Stimulated activated CD4-positive, alpha-beta T cell treated with anti-CD3 and anti-CD28 coated beads, Interleukin-12 subunit alpha, Interleukin-12 subunit beta, amount 100 ng/mL, for 24 hours (primary cell): ENCODE data around the gene CCR4.
"Not testable (repeated sequence)": the region's sequence is repeated elsewhere in the genome, so short reads cannot be mapped to it uniquely, and the experiment has no call there.

Experiments
- DNase-seq, 2 experiments: peaks; one replicate each; pipeline ENCODE4 v3.0.0-alpha.2; 2020; ENCODE audit warnings: low read depth in 2 of 2

The CCR4 gene

DNA sequence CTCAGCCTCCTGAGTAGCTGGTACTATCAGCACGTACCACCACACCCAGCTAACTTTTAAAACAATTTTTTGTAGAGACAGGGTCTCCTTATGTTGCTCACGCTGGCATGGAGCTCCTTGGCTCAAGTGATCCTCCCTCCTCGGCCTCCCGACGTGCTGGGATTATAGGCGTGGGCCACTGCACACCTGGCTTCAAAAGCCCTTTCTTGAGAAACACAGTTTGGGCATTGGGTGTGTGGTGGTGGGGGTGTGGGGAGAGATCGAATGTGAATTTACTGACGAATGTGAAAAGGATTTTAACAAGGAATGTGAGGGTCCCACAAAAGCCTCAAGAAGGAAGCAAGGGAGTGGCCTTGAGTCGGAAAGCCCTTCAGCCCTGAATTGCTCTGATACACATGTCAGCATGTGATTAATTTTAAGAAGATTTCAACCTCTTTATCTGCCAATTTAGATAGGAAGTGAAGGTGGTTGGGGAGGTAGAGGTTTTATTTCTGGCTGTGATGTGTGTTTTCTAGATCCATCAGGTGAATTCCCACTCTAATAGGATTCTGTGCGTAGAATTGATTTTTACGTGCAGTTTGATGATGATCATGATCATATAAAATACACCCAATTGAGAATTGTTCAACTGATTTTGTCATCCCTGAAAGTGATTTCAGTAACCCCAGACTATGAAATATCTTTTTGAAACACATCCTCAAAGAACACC, 1.1 kb downstream of the CCR4 start:
- DNase-seq: no peak

DNA sequence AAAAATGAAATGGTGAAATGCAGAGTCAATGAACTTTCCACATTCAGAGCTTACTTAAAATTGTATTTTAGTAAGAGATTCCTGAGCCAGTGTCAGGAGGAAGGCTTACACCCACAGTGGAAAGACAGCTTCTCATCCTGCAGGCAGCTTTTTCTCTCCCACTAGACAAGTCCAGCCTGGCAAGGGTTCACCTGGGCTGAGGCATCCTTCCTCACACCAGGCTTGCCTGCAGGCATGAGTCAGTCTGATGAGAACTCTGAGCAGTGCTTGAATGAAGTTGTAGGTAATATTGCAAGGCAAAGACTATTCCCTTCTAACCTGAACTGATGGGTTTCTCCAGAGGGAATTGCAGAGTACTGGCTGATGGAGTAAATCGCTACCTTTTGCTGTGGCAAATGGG, 3.1 kb downstream of the CCR4 start:
- DNase-seq: no peak

DNA sequence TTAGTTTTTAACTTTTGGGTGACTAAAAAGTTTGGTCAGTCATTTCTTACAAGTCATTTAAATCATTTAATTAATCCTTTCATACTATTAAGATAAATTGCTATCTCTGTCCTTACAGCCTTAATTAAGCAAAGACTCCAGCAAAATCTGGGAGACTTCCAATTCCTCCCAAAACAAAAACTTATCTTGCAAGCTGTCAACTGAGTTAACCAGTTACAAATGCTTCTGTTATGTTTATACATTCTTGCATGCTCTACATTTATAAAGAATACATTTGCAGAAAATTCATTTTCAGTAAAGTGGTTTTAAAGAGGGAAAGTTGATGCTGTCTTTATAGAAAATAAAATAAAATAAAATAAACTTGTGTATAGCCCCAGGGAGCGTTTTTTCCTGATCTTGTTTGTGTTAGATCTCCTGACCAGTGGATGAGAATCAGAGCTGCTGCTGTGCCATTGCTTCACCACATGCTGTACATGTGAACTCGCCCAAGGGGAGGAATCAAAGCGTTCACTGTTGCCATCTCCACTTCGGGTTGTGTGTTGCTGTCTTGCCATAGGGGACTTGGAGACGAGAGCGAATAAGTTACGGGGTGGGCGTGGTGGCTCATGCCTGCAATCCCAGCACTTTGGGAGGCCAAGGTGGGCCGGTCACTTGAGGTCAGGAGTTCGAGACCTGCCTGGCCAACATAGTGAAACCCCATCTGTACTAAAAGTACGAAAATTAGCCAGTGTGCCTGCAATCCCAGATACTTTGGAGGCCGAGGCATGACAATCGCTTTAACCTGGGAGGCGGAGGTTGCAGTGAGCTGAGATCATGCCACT, 5.5 kb downstream of the CCR4 start:
- DNase-seq: no peak

DNA sequence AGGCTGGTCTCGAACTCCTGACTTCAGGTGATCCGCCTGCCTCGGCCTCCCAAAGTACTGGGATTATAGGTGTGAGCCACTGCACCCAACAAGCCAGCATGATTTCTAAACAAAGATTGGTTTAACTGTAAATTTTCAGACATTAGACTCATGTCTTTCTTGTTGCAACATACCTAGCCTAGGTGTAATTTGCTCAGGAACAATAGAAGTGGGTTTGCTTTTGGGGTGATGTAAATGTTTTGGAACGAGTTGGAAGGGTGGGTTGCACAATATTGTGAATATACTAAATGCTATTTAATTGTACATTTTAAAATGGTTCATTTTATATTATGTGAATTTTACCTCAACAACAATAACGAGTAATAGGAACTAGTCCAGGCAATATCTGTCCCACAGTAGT, 7.1 kb downstream of the CCR4 start:
- DNase-seq: no peak

DNA sequence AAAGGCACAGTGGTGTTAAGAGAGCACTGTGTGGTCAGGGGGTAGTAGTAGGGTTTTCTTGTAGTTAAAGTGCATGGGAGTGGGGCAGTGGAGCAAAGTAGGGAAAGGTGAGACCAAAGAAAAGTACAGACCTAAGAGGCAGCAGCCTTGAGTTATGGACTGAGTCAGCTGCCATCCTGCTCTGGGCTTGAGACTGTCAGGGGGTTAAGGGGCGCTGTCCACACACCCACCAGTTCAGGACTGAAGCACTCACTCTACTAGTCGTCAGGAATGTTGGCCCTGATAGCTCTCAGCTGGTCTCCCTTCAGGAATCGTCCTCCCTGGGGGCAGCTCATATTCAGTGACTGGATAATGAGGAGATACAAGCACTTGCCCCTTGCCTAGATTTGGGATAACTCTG, 7.9 kb downstream of the CCR4 start:
- no peak for DNase-seq

DNA sequence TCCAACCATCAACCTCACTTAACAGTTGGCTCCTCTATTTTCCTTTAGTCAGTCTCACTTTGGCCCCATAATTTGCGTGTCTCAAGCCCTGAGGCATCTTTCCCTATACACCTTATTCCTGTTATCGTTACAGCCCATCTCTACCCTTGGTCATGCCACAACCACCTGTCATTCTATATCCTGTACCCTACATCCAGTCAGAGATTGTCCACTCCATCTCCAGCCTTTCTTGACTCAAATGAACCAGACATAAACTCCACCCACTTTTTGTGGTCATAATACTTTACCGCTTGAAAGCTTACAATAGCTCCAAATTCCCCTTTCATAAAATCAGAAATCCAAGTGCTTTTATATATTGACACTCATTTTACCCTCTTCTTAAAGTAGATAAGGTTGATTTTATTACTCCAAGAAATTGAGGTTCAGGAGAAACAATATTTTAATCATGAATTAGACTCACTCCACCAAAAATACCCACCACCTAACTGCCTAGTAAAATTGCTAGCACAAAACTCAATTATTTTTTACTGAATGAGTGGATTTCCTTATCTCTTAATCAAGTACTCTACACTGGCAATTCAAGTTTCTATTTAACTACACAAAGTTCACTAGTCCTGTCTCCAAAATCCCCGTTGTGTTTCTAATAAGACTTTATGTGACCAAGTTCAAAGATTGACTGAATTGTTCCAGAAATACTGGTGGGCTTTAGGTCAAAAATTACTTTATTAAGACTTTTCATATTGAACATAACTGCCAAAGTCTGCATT, 9.1 kb downstream of the CCR4 start:
- DNase-seq: no peak

DNA sequence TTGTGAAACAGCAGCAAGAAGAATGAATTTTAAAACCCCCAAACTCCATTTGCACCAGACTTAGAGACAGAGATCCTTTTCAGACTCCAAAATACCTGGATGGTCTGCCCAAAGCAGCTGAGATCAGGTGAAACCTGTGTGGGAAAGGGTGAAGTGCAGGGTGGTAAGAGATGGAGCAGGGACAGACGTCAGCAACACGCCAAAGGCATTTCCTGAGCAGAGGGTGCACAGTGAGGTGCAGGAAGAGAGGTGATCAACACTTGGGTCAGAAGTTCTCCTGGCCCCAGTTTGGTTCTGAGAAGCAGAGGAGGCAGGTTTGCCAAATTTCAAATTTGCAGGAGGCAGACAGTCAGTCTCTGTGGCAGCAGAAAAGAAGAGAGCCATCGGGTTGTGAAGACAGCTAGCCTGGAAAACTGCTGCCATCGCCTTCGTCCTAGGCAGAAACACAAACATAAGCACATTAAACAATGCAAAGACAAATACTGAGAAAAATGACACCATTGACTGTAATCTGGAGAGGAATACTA, 9.8 kb downstream of the CCR4 start:
- no peak for DNase-seq

DNA sequence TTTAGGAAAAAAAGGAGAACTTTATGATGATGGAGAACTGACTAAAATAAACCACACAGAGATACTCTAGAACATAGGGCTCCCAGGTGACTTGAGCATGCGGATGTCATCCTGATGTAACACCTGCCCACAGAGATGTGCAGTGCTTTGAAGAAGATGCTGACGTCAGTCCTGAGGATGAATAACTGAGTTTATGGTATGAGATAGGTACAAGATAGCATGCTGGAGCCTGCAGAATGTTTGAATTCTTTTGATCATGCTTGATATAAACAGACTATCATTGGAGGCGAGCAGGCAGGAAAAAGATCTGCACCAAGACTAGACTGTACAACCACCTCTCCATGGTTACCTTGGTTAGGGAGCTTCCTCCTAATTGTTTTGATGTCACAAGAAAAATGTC, 12.4 kb downstream of the CCR4 start:
- no peak for DNase-seq

DNA sequence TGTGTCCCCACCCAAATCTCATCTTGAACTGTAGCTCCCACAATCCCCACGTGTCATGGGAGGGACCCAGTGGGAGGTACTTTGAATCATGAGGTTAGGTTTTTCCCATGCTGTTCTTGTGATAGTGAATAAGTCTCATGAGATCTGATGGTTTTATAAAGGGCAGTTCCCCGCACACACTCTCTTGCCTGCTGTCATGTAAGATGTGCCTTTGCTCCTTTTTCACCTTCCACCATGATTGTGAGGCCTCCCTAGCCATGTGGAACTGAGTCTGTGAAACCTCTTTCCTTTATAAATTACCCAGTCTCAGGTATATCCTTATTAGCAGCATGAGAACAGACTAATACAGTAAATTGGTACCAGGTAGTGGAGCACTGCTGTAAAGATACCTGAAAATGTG, 13.3 kb downstream of the CCR4 start:
- DNase-seq: not testable (repeated sequence)

DNA sequence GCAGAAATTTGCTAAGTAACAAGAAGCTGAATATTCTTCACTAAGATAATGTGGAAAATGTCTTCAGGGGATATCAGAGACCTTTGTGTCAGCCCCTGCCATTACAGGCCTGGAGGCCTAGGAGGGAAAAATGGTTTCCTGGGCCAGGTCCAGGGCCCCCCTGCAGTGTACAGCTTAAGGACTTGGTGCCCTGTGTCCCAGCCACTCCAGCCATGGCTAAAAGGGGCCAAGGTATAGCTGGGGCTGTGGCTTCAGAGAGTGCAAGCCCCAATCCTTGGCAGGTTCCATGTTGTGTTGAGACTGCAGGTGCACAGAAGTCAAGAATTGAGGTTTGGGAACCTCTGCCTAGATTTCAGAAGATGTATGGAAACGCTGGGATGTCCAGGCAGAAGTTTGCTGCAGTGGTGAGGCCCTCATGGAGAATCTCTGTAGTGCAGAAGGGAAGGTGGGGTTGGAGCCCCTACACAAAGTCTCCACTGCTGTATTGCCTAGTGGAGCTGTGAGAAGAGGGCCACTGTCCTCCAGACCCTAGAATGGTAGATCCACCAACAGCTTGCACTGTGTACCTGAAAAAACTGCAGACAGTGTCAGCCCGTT, 14.3 kb downstream of the CCR4 start:
- DNase-seq: not testable (repeated sequence)

DNA sequence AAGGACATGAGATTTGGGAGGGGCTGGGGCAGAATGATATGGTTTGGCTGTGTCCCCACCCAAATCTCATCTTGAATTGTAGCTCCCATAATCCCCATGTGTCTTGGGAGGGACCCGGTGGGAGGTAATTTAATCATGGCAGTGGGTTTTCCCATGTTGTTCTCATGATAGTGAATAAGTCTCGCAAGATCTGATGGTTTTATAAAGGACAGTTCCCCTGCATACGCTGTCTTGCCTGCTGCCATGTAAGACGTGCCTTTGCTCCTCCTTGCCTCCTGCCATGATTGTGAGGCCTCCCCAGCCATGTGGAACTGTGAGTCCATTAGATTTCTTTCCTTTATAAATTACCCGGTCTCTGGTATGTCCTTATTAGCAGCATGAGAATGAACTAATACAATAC, 15.2 kb downstream of the CCR4 start:
- DNase-seq: not testable (repeated sequence)

DNA sequence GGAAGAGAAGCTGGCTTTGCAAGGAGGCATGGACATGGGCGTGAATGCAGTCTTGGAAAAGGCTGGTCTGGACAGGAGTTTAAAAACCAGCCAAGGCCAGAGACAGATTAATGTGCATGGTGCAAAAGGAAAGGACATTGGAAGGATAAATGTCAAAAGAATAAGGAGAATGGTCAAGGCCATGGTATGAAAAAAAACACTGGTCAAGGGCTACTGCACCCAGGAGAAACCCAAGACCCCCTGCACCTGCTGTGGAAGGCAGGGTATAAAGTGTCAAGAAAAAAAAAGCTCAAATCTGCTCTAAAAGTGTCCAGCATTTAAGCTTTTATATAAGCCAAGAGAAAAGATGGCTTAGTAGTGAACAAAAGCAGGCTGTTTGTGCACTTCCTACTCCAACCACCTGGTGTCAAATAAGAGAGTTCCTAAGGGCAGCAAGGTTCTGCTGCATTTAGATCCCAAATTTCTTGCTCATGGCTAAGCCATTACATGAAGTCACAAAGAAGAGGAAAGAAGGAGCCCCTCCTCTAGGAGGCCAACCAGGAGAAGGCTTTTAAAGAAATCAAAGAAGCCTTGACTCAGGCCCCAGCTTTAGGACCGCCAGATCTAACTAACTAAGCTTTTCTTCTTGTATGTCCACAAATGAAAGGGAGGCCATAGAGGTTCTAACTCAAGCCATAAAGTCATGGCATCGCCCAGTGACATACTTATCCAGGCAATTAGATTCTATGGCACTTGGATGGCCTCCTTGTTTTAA, 16.9 kb downstream of the CCR4 start:
- DNase-seq: no peak

DNA sequence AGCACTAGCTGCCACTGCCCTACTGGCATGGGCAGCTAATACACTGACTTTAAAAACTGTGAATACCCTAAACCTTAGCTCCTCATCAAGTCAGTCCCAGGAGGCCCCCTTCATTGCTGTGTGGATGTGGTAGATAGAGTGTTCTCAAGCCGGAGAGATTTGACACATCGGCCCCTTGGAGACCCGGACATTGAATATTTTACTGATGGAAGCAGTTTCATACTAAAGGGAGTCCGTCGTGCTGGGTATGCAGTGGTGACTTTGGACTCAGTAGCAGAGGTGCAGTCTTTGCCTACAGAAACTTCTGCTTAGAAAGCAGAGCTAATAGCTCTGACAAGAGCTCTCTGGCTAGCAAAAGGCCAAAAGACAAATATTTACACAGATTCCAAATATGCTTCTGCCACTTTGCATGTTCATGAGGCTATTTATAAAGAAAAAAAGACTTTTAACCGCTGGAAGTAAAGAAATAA, 17.5 kb downstream of the CCR4 start:
- DNase-seq: no peak

DNA sequence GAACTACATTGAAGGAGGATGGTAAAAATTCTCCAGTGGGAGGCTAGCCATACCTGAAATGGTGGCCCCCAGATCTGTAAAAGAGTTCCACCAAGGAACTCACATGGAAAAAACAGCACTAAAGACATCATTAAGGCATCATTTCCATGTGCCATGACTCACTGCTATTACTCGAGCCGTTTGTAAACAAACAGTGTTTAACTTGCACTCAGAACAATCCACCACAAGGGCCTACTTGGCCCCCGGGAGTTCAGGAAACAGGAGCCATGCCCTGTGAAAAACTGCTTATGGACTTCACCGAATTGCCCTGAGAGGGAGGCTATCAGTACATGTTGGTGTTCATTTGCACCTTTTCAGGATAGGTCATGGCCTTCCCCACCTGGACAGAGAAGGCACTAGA, 18.2 kb downstream of the CCR4 start:
- DNase-seq: no peak

DNA sequence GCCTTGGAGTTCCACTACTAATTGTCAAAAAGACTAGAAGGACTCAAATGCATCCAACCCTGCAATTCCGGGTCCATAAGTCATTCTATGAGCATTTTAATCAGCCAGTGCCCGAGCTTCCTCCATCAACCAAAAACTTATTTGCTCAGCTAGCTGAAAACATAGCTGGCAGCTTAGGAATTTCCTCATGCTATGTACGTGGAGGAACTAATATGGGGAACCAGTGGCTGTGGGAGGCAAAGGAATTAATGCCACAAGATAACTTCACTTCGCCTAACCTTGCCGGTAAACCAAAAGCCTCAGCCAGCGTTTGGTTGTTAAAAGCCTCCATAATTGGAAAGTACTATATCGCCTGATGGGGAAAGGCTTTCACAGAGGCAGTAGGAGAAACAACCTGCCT, 19.8 kb downstream of the CCR4 start:
- not testable (repeated sequence) for DNase-seq

DNA sequence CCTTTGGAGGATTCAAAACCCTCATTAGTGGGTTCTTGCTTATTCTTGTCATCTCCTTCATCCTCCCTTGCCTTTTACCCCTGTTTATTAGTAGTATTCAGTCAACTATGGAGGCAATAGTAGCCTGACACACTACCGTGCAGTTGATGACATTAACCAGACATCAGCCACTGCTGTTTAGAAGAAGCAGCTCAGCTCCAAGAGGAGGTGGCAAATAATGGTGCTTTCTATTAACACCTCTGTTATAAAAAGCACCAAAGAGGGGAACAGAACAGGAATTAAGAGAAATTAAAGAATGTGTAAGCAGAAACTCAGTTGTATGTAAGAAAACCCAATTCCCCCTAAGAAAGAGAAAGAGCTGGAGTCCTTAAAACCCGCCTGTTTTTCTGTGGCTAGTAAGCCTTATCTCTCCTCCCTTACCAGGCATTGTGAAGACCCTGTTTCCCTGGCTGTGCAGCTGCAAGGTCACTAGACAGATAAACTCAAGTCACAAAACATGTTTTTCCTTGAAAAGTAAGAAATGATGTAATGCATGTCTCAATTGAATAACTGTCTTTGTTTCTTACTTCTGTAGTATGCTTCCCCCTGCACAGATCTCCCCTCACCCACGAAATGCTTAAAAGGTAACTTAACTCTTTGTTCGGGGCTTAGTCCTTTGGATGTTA, 21.2 kb downstream of the CCR4 start:
- no peak for DNase-seq

DNA sequence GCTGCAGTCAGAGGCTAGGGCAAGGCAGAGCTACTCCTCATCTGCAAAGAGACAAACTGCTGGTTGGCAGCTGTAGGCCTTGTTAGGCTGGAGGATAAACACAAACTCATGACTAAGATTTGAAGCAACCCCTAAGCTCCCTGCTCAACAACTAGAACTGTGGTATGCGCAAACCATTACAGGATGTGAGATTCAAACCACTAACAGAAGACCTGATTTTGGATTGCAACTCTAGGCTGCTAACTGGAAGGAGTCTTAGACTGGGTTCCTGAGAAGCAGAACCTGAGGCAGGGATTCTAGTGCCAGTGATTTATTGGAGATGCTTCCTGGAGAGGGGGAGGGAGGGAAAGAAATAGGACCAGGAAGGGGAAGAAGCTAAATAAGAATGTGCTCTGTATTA, 22.5 kb downstream of the CCR4 start:
- DNase-seq: no peak

DNA sequence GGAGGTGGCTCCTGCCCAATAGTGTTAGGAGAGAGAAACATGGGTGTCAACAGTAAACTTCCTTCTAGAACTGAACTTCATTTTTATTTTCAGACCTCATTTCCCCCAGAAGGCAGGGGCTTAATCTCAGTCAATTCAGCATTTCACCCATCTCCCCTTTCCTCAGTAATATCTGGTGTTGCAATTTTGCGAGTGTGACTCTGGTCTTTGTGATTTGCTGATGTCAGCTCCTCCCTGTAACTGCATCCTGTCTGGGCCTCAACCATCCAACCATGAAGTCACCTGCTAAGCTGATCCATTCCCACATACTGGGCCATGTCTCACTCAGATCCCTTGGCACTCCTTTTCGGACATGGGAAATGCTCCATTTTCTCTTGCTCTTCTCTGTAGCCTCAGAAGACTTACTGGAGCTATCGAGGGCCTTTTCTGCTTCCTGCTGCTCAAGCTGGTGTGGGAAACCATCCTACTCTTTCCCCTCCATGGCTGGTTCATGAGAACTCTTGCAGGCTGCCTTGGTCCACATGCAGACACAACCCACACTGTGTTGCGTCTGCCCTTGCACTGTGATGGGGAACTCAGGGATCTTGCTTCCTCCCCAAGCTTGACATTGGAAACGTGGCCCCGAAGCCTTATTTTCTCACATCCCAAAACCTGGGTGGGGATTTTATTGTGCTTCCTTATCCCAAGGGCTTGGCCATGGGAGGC, 24.6 kb downstream of the CCR4 start:
- DNase-seq: no peak

DNA sequence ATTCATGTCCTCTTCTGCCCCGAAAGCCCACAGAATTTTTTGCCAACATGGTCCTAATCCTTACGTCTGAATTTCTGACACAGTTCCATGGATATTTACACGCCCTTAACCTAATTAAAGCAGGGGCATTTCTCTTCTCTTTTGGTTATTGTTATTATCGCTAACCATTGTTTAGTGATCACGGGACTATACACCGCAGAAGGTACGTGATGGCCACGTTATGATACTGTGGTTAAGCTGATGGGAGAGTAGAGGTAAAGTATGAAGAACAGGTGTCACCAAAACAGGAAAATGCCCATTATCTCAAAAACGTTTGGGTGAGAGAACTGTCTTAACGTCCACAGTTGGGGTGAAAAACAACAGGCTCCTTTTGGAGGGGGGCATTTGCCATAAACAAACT, 26.4 kb downstream of the CCR4 start:
- no peak for DNase-seq

DNA sequence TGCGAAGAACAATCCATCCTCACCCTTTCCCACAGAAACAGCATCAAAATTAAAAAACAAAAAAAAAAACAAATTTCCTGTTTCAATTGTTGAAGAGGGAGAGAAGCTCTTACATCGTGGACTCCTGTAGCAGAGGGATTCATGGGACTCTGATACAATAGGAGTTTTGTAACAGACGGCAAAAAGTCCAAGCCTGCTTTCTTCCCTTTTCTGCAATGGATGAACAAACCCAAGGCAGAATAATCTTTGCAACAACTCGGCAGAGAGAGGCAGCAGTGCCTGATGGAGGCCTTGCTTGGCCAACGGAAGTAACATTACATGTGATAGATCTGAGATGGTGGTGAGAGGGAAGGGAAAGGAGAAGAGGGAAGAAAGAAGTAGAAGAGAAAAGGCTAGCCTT, 26.9 kb downstream of the CCR4 start:
- no peak for DNase-seq
